ENCODE measurements around the gene C12orf60.

The C12orf60 gene

GRCh38 chr12:14776236-14776961 lies 27.1 kb upstream of the C12orf60 start:
- in situ Hi-C loops (cut with HindIII; ENCODE audit: low sequenced_read_pairs), result no loop called here

- in situ Hi-C loops (cut with HindIII; ENCODE audit: low sequenced_read_pairs), result no loop called here
Measured at GRCh38 chr12:14777271-14777670, 26.2 kb upstream of the C12orf60 start.

GRCh38 chr12:14779834-14780233 lies 23.6 kb upstream of the C12orf60 start:
- in situ Hi-C loops (cut with HindIII; ENCODE audit: low sequenced_read_pairs), result no loop called here

GRCh38 chr12:14780859-14781258 lies 22.6 kb upstream of the C12orf60 start:
- in situ Hi-C loops (cut with HindIII; ENCODE audit: low sequenced_read_pairs), result no loop called here

- in situ Hi-C loops (cut with HindIII; ENCODE audit: low sequenced_read_pairs), result no loop called here
Measured at GRCh38 chr12:14781563-14781962, 21.9 kb upstream of the C12orf60 start.

- in situ Hi-C loops (cut with HindIII; ENCODE audit: low sequenced_read_pairs), result no loop called here
Measured at GRCh38 chr12:14782756-14783155, 20.7 kb upstream of the C12orf60 start.

GRCh38 chr12:14784471-14784870 lies 19.0 kb upstream of the C12orf60 start:
- in situ Hi-C loops (cut with HindIII; ENCODE audit: low sequenced_read_pairs), result no loop called here

GRCh38 chr12:14785568-14785967 lies 17.9 kb upstream of the C12orf60 start:
- in situ Hi-C loops (cut with HindIII; ENCODE audit: low sequenced_read_pairs), result no loop called here

- in situ Hi-C loops (cut with HindIII; ENCODE audit: low sequenced_read_pairs), result no loop called here
Measured at GRCh38 chr12:14795028-14795448, 8.4 kb upstream of the C12orf60 start.

GRCh38 chr12:14802247-14802646 lies 1.2 kb upstream of the C12orf60 start:
- in situ Hi-C loops (cut with HindIII; ENCODE audit: low sequenced_read_pairs), result no loop called here

- in situ Hi-C loops (cut with HindIII; ENCODE audit: low sequenced_read_pairs), result no loop called here
Measured at GRCh38 chr12:14802721-14803010, 804 bp upstream of the C12orf60 start.

GRCh38 chr12:14803830-14804160 lies 325 bp downstream of the C12orf60 start:
- in situ Hi-C loops (cut with HindIII; ENCODE audit: low sequenced_read_pairs), result no loop called here

- in situ Hi-C loops (cut with HindIII; ENCODE audit: low sequenced_read_pairs), result loop anchor here (5.0 kb wide), 1 partner anchor 78 kb away; no protein-coding TSS in a partner anchor
Measured at GRCh38 chr12:14810167-14810952, 6.9 kb downstream of the C12orf60 start.

GRCh38 chr12:14810953-14811483 lies 7.5 kb downstream of the C12orf60 start:
- in situ Hi-C loops (cut with HindIII; ENCODE audit: low sequenced_read_pairs), result loop anchor here (5.0 kb wide), 1 partner anchor 79 kb away; no protein-coding TSS in a partner anchor

- in situ Hi-C loops (cut with HindIII; ENCODE audit: low sequenced_read_pairs), result loop anchor here (5.0 kb wide), 1 partner anchor 79 kb away; no protein-coding TSS in a partner anchor
Measured at GRCh38 chr12:14811486-14811885, 8.0 kb downstream of the C12orf60 start.

GRCh38 chr12:14814014-14814413 lies 10.5 kb downstream of the C12orf60 start, which contains the start of gene SMCO3:
Gene SMCO3, minus strand, starts transcription at chr12:14814182. Its CDS starts 7,502 bp downstream, at chr12:14806680.
- in situ Hi-C loops (cut with HindIII; ENCODE audit: low sequenced_read_pairs), result loop anchor here (5.0 kb wide), 1 partner anchor 82 kb away; no protein-coding TSS in a partner anchor

- in situ Hi-C loops (cut with HindIII; ENCODE audit: low sequenced_read_pairs), result no loop called here
Measured at GRCh38 chr12:14824012-14824634, 20.7 kb downstream of the C12orf60 start.

GRCh38 chr12:14825256-14825655 lies 21.8 kb downstream of the C12orf60 start:
- in situ Hi-C loops (cut with HindIII; ENCODE audit: low sequenced_read_pairs), result loop anchor here (5.0 kb wide), 1 partner anchor 67 kb away; no protein-coding TSS in a partner anchor

GRCh38 chr12:14826491-14826890 lies 23.0 kb downstream of the C12orf60 start:
- in situ Hi-C loops (cut with HindIII; ENCODE audit: low sequenced_read_pairs), result loop anchor here (5.0 kb wide), 1 partner anchor 66 kb away; no protein-coding TSS in a partner anchor

GRCh38 chr12:14827043-14827442 lies 23.6 kb downstream of the C12orf60 start:
- in situ Hi-C loops (cut with HindIII; ENCODE audit: low sequenced_read_pairs), result loop anchor here (5.0 kb wide), 1 partner anchor 65 kb away; no protein-coding TSS in a partner anchor

GRCh38 chr12:14828892-14829291 lies 25.4 kb downstream of the C12orf60 start:
- in situ Hi-C loops (cut with HindIII; ENCODE audit: low sequenced_read_pairs), result loop anchor here (5.0 kb wide), 1 partner anchor 63 kb away; no protein-coding TSS in a partner anchor

Data from endothelial cell of hepatic sinusoid (primary cell).